HG03108 (cell line): ENCODE measurements around the gene DLG5.

ENCODE experiments used
- ATAC-seq: cut with Tn5 transposase; IDR thresholded peaks from one replicate; pipeline ENCODE4 v1.9.1; 2021; ENCODE audit warnings: moderate library complexity; ENCODE audit not compliant: unreplicated experiment

Gene DLG5, protein sequence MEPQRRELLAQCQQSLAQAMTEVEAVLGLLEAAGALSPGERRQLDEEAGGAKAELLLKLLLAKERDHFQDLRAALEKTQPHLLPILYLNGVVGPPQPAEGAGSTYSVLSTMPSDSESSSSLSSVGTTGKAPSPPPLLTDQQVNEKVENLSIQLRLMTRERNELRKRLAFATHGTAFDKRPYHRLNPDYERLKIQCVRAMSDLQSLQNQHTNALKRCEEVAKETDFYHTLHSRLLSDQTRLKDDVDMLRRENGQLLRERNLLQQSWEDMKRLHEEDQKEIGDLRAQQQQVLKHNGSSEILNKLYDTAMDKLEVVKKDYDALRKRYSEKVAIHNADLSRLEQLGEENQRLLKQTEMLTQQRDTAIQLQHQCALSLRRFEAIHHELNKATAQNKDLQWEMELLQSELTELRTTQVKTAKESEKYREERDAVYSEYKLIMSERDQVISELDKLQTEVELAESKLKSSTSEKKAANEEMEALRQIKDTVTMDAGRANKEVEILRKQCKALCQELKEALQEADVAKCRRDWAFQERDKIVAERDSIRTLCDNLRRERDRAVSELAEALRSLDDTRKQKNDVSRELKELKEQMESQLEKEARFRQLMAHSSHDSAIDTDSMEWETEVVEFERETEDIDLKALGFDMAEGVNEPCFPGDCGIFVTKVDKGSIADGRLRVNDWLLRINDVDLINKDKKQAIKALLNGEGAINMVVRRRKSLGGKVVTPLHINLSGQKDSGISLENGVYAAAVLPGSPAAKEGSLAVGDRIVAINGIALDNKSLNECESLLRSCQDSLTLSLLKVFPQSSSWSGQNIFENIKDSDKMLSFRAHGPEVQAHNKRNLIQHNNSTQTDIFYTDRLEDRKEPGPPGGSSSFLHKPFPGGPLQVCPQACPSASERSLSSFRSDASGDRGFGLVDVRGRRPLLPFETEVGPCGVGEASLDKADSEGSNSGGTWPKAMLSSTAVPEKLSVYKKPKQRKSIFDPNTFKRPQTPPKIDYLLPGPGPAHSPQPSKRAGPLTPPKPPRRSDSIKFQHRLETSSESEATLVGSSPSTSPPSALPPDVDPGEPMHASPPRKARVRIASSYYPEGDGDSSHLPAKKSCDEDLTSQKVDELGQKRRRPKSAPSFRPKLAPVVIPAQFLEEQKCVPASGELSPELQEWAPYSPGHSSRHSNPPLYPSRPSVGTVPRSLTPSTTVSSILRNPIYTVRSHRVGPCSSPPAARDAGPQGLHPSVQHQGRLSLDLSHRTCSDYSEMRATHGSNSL (N-terminal part only)

DNA sequence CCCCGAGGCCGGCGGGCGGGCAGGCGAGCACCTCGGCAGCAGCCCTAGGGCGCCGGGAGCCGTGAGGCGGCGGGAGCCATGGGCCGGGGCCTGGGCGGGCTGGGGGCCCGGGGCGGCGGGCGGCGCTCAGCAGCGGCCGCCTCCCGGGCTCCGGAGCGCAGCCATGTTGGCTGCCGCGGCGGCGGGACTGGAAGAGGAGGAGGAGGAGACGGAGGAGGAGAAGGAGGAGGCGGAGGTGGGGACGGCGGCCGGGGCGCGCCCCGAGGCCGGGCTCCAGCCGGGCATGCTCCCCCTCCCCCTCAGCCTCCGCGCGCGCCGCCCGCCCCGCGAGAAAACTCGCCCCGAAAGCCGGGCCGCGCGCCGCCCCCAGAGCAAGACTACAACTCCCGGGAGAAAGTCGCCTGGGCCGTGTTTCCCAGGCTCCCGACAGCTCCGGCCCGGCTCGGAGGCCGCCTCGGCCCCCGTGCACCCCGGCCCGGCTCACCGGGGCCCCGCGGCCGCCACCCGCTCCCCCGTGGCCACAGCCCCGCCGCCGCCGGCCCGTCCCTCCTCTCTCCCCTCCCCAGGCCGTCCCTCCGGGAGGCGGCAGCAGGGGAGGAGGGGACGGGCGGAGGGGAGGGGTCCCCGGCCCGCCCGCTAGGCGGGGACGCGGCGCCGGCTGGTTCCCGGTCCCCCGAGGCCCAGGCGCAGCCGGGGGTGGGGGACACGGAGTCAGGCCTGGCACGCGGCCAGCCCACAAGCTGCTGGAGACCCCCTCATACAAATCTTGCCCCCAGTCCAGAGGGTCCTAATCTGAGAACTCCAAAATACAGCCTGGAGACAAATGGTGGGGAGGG lies at the start of gene DLG5:
Gene DLG5 (minus strand): TSS at position 190 of the 836 bp plus-strand sequence. CDS start 235 bp downstream, outside the sequence.
- peak; percentile 46 for ATAC-seq

DNA sequence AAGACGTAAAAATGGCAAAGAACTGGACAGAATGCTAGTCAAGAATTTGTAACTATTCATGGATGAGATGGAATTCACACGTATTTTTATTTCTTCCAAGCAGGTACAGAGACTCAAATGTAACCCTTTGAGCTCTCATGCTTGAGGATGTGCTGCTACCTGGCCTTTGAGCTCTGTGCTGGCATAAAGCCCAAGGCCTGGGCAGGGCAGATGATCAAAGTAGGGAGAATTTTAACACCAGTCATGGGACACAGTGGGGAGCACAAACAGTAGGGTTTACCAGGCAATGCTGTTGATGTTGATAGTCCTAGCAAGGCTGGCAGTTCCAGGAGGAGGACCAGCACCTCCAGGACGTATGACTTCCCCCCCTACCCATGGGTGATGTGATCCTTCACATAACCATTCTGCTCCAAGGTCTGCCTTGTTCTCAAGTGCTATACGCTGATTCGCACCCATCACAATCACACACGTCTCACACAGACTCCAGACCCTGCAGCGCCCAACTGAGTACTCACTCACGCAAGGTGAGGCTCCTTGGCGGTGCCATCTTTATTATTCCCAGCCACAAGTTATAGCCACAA lies 48.6 kb upstream of the DLG5 start:
- no peak for ATAC-seq

DNA sequence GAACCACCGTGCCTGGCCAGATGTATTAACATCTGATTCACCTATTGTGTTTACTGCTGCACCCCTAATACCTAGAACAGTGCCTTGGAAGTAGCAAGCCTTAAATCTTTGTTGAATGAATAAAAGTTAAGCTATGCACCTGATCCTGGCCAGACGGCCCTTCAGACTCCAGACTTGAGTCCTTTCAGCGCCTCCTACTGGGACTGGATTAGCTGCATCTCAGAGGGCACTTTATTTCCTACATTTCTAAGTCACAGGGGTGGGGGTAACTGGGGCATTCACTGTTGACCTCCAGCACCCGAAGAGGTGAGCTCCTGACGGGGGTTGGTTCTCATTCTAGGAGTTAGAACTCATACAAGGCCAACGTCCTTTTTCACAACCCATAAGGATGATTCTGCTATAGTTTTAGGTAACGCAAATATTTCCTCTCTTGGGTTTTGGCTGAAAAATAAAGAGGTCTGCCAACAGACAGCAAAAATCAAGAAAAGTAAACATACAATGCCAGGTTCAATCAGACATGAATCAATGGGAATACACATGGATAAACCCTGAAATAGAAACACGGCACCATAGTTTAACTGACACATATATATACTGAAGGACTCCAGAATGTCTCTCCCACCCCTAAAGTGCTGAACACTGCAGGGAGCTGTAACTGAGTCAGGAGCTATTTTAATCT lies 48.0 kb upstream of the DLG5 start:
- ATAC-seq, result no peak

DNA sequence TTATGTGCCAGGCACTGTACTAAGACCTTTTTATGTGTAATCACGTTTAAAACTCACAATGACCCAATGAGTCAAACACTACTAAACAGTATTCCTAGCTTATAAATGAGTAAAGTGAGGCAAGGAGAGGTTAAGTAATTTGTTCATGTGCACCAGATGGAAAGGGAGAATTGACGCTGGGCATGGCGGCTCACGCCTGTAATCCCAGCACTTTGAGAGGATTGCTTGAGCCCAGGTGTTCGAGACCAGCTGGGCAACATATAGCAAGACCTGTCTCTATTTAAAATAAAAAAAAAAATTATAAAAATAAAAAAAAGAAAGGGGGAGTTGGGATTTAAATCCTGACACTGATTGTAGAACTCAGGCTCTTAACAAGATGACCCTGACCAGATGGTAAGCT lies 46.7 kb upstream of the DLG5 start:
- ATAC-seq, result no peak

DNA sequence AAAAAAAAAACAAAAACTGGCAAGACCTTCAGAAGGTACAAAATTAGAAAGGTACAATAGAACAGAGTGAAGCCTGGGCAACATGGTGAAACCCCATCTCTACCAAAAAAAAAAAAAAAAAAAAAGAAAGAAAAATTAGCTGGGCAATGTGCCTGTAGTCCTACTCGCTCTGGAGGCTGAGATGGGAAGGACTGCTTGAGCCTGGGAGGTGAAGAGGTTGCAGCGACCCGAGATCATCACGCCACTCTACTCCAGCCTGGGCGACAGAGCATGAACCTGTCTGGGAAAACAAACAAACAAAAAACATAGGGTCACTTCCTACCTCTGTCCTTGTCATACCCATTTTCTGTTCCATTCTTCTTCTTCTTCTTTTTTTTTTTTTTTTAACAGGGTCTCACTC lies 45.6 kb upstream of the DLG5 start:
- ATAC-seq, result no peak

DNA sequence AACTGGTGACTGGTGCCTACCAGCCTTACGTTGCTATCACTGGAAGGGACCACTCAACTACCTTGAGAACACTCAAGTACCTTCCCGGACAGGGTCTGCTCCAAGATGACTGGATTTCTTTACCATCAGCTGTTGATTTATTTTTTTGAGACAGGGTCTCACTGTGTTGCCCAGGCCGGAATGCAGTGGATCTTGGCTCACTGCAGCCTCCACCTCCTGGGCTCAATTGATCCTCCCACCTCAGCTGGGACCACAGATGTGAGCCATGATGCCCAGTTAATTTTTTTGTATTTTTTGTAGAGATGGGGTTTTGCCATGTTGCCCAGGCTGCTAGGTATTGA lies 45.2 kb upstream of the DLG5 start:
- no peak for ATAC-seq

DNA sequence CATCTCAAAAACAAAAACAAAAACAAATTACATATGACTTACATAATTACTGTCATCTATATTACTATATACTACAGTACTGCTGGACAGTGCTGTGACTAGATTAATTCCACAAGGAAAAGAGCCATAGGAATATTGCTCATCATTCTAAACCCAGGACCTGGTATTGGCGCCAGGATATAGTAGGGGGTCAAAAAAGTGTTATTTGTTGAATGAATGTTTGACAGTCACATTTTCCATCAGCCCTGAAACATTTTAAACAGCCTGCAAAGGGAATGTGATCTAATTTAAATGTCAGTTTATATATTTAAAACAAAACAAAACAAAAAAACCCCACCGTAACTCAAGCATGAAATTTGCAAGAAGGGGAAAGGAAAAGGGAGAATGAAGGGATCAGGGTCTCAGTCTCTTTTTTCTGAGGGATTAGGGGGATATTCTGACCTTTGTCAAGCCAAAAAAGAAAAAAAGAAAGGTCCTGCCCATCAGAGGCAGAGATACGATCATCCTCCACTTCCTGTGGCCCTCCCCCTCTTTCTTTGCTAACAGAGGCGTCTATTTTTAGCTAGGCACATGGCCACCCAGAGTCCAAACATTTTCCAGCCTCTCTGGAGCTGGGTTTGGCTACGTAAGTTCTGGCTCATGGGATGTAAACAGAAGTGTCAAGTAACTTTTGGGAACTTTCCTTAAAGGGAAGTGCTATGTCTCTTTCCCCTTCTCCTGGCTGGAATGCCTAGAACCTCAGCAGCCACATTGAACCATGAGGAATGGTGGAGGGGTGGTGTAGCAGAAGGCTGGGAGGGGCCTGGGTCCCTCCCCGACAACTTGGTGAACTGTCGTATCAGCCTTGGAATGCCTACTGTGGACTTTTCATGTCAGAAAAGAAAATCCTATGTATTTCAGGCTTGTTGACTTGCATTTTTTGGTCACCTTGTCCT lies 44.6 kb upstream of the DLG5 start:
- ATAC-seq, result no peak

DNA sequence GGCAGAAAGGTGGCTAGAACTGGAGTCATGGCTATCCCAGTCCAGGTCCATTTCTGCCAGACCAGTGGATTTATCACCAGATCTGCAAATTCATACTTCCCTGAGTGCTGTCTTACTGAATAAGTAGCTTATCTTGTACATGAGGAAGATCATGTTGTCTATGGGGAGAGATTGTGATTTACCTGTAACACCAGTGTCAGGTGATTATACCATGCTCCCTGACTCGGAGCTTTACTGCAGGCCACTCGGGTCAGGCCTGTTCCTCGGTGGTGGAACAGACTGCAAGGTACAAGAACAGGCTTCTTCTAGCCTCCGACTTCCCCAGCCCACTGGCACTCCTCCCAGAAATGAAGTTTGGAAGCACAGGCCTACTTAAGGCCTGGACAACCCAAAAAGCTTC lies 42.6 kb upstream of the DLG5 start:
- no peak for ATAC-seq

DNA sequence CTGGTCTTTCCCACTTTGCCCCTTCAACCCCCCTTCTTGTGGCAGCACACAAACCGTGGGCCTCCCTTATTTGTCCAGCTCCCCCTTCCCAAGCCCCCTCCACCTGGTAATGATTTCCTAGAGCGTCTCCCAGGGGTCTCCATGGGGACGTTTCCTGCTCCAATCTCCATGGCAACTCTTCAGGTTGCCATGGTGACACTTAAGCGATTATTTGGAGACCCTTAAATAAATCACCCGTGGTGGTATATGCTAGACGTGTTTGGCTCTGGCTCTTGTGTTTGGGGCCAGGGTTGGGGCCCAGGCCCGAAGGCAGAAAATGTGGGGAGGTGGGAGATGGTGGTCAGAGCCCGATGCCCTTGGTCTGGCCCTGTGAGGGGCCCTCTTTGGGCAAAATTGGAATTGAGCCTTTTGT lies 41.1 kb upstream of the DLG5 start:
- ATAC-seq, result no peak

DNA sequence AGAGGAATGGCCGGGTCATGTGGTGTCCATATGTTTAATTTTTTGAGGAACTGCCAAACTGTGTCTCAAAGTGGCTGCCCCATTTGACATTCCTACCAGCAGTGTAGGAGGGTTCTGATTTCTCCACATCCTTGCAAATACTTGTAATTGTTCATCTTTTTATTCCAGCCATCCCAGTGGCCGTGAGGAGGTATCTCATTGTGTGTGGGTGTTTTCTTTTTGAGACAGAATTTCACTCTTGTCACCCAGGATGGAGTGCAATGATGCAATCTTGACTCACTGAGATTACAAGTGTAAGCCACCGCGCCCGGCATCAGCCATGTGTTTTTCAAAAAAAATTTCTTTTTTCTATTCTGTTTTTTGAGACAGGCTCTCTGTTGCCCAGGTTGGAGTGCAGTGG lies 38.7 kb upstream of the DLG5 start:
- no peak for ATAC-seq

DNA sequence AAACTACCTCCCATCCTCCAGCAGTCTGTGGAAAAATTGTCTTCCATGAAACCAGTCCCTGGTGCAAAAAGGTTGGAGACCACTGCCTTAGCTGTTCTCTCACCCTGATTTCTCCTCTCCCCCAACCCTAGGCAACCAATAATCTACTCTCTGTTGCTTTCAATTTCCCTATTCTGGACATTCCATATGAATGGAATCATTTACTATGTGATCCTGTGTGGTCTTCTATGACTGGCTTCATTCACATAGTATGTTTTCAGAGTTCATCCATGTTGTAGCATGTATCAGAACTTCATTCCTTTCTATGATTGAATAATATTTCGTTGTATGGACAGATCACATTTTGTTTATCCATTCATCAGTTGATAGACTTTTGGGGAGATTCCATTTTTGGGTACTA lies 38.3 kb upstream of the DLG5 start:
- no peak for ATAC-seq

DNA sequence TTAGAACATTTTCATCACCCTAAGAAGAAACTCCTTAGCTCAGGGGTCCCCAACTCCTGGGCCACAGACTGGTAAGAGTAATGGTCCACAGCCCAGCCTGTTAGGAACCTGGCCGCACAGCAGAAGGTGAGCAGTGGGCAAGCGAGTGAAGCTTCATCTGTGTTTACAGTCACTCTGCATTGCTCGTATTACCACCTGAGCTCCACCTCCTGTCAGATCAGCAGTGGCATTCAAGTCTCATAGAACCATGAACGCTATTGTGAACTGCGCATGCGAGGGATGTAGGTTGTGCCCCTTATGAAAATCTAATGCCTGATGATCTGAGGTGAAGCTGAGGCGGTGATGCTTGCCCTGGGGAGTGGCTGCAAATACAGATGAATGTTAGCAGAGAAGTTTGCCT lies 37.3 kb upstream of the DLG5 start:
- ATAC-seq, result no peak

DNA sequence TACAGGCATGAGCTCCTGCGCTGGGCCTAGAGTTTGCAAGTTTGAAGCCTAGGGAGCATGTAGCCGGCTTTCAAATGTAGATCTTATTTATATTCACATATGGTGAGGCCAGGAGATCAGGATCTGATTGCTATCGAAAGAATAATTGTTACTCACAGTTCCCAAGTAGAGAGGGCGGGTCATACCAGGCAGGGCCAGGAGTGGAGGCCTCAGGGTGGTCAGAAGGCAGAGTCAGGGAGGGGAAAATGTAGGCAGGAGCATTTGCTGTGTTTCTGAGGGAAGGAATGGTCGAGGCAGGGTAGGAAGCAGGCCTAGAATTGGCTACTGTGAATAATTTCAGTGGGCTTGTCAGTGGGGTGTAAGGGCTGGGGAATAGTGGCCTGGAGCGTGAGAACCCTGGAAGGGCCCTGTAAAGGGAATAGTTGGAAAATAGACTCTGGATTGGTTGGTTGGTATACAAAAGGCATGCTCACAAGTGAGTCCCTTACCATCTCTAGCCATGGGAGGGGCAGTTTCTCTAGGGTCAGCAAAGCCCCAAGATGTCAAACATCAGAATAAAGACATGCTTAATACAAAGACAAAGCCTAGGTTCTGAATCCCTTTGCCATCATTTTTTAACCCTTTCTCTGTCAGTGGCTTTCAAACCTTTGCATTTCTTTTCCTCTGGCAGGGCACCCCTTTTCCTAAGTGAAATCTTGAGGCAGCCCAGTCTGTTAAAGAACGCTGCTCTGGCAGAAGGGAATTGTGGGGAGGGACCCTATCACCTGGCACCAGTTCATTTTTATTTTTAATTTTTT lies 36.0 kb upstream of the DLG5 start:
- no peak for ATAC-seq

DNA sequence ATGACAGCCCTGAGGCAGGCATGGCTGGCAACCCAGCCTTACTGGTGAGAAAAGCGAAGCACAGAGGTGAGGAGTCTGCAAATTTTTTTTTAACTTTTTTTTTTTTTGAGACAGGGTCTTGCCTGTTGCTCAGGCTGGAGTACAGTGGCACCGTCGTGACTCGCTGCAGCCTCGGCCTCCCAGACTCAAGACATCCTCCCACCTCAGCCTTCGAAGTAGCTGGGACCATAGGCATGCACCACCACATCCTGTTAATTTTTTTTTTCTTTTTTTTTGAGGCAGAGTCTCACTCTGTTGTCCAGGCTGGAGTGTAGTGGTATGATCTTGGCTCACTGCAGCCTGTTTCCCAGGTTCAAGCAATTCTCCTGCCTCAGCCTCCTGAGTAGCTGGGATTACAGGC lies 35.1 kb upstream of the DLG5 start:
- no peak for ATAC-seq

DNA sequence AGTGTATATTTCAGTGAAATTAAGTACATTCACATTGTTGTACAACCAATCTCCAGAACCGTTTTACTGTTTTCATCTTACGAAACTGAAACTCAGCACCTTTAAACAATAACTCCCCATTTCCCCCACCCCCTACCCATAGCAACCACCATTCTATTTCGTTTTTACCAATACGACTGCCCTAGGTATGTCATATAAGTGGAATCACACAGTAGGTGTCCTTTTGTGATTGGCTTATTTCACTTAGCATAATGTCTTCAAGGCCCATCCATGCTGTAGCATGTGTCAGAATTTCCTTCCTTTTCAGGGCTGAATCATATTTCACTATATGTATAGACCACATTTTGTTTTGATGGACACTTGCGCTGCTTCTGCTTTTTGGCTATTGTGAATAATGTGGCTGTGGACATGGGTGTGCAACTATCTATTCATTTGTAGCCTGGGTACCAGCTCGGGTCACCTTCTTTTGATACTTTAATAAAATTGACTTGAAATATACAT lies 34.3 kb upstream of the DLG5 start:
- ATAC-seq, result no peak

DNA sequence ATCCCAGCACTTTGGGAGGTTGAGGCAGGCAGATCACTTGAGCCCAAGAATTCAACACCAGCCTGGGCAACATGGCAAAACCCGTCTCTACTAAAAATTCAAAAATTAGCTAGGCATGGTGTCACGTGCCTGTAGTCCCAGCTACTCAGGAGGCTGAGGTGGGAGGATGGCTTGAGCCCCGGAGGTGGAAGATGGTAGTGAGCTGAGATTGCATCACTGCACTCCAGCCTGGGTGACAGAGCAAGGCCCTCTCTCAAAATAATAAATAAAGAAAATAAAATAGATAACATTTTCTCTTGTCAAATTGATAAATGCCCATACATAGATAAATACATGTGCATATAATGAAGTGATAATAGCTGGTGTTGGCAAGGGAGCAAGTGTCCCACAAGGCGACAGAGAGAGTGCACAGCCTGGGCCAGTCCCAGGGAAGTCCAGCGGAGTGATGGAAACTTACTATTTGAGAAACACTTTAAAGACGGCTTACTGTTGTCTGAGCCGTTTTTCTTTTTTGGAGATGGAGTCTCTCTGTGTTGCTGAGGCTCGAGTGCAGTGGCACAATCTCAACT lies 33.4 kb upstream of the DLG5 start:
- no peak for ATAC-seq

DNA sequence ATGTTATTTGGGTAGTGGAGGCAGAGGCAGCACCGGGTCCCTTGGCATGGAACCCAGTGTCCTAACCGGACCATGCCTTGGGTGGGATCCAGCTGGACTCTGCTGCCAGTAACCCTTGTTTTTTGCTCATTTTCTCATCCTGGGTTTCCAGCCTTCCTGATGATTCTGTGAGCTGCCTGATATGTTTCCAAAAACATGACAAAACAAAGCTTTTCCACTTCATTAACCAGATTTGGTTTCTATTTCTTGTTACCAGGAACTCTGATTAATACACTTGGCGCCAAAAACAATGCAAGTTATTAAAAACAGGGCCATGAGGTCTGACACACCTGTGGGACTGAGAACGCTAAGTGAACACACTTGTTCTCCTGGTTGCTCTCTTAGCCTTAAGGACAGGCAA lies 32.8 kb upstream of the DLG5 start:
- ATAC-seq, result no peak
